ENCODE data around the gene NAV1. TPM values are rescaled to one million over a fixed set of nuclear protein-coding genes. Genes with fewer than 3 reads are reported as not detected.
A peak's percentile ranks its signal among the peaks of the same experiment; 100 is the strongest.

The NAV1 gene
- total RNA-seq, 4 donors from 2014 or later = 22.9 to 49.2 (median 34.2) TPM

DNA sequence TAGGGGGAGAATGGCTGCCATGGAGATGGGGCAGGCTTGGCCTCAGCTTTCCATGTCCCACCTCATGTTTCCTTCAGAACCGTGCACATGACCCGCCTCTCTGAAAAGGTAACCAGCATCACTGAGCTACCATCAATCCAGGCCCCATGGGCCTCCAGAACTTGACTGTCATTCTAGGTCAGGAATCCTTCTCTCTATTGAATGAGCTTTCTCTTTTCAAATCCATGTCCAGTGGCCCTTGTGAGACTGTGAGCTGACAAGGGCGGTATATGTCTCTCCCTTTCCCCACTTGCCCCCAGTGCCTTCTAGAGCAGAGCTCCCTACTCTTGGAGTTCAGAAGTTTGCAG lies 36.4 kb upstream of the NAV1 start:
- DNase-seq (ENCODE audit: low spot score in 2 of 2) = no peak

GRCh38 chr1:201503397-201504176 lies 35.3 kb upstream of the NAV1 start:
- Histone ChIP-seq H3K4me1 (peaks cover 3 to 90% (median 60%) of the 10 kb centered on the region in 4 donors), H3K4me3 (peak overlapping the region; percentile 4 to 87 (median 64)), H3K9me3 (no peaks in the 10 kb centered on the region), H3K36me3 (no peaks in the 10 kb centered on the region), H3K27ac (peak overlapping the region; percentile 88 to 98 (median 92)), H3K27me3 (no peaks in the 10 kb centered on the region)
- no peak for DNase-seq (ENCODE audit: low spot score in 2 of 2)
- TF ChIP-seq EP300 (IDR thresholded peaks at IDR 0.05) (peak; percentile 95 to 97), POLR2A (IDR thresholded peaks at IDR 0.05) (peak; percentile 23 to 69)
- TF ChIP-seq, protein P1, sequence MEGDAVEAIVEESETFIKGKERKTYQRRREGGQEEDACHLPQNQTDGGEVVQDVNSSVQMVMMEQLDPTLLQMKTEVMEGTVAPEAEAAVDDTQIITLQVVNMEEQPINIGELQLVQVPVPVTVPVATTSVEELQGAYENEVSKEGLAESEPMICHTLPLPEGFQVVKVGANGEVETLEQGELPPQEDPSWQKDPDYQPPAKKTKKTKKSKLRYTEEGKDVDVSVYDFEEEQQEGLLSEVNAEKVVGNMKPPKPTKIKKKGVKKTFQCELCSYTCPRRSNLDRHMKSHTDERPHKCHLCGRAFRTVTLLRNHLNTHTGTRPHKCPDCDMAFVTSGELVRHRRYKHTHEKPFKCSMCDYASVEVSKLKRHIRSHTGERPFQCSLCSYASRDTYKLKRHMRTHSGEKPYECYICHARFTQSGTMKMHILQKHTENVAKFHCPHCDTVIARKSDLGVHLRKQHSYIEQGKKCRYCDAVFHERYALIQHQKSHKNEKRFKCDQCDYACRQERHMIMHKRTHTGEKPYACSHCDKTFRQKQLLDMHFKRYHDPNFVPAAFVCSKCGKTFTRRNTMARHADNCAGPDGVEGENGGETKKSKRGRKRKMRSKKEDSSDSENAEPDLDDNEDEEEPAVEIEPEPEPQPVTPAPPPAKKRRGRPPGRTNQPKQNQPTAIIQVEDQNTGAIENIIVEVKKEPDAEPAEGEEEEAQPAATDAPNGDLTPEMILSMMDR (IDR thresholded peaks at IDR 0.05) = no peak
- 17 to 20% methylated on average over 13 of the region's 13 CpGs for WGBS, 2 donors

More for the DNA sequence above, 36.4 kb upstream of the NAV1 start:
- Histone ChIP-seq H3K4me3 (peak overlapping the region in 2 of 4 donors; percentile 2 to 87), H3K27ac (peak overlapping the region; percentile 88 to 98 (median 92)), H3K4me1 (peaks cover 3 to 93% (median 61%) of the 10 kb centered on the region in 4 donors), H3K36me3 (no peaks in the 10 kb centered on the region), H3K27me3 (no peaks in the 10 kb centered on the region), H3K9me3 (no peaks in the 10 kb centered on the region)
- 61 to 65% methylated on average over 3 of the region's 3 CpGs for WGBS, 2 donors
- TF ChIP-seq EP300 (IDR thresholded peaks at IDR 0.05) (no peak), POLR2A (IDR thresholded peaks at IDR 0.05) (no peak)
- TF ChIP-seq, protein P1 (IDR thresholded peaks at IDR 0.05) = no peak

- Histone ChIP-seq H3K36me3 (no peaks in the 10 kb centered on the region), H3K27me3 (no peaks in the 10 kb centered on the region), H3K27ac (peak overlapping the region; percentile 88 to 98 (median 92)), H3K9me3 (no peaks in the 10 kb centered on the region), H3K4me3 (peak overlapping the region; percentile 4 to 87 (median 64)), H3K4me1 (peaks cover 3 to 83% (median 57%) of the 10 kb centered on the region in 4 donors)
- no peak for DNase-seq (ENCODE audit: low spot score in 2 of 2)
- no peak for TF ChIP-seq POLR2A (IDR thresholded peaks at IDR 0.05)
- TF ChIP-seq EP300 (IDR thresholded peaks at IDR 0.05) = no peak
- TF ChIP-seq, protein P1 (IDR thresholded peaks at IDR 0.05) = no peak
- WGBS, 2 donors = 25 to 40% methylated on average over 3 of the region's 3 CpGs
These were observed 34.7 kb upstream of the NAV1 start for GRCh38 chr1:201504179-201504631.

DNA sequence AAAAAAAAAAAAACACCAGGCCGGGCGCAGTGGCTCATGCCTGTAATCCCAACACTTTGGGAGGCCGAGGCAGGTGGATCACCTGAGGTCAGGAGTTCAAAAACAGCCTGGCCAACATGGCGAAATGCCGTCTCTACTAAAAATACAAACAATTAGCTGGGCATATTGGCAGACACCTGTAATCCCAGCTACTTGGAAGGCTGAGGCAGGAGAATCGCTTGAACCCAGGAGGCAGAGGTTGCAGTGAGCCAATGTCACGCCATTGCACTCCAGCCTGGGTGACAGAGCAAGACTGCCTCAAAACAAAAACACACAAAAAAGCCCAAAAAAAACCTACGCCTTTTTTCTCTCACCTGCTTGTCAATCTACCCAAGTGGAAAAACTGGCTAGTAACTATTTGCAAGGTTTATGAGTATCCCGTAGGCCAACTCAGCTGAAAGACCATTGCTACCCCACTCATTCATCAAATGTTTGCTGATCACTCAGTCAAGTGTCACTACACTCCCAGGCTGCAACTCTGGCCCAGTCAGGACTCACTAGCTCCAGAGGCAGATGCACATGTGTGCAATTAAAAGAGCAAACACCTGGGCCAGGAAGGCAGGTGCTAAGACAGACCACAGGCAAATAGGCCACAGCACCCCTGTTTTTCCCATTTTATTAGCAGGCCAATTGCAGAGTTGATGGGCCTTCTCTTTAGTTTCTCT lies 34.0 kb upstream of the NAV1 start:
- Histone ChIP-seq H3K27me3 (no peaks in the 10 kb centered on the region), H3K9me3 (no peaks in the 10 kb centered on the region), H3K36me3 (no peaks in the 10 kb centered on the region), H3K4me1 (peaks cover 3 to 76% (median 49%) of the 10 kb centered on the region in 4 donors), H3K4me3 (peak overlapping the region; percentile 58 to 87 (median 64)), H3K27ac (peak overlapping the region; percentile 88 to 98 (median 92))
- TF ChIP-seq POLR2A (IDR thresholded peaks at IDR 0.05) (no peak), EP300 (IDR thresholded peaks at IDR 0.05) (no peak)
- TF ChIP-seq, protein P1 (IDR thresholded peaks at IDR 0.05) = no peak
- no peak for DNase-seq (ENCODE audit: low spot score in 2 of 2)
- 51 to 73% methylated on average over 9 of the region's 9 CpGs for WGBS, 2 donors

DNA sequence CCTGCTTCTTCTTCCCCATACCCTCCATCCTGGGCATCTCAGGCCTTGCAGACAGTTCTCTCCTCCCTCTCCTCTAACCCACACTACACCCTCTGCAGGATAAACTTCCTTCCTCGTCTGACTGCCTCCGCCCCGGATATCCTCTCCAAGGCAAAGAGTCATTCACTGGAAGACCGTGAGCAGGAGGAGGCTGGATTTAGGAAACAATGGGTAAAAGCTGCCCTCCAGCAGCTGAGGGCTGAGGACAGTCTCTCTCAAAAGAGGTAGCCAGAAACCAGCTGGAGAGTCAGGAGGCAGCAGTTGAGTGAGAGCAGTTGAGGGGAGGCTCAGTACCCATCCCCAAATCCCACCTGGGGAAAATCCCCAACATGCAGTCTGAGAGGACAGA lies 33.4 kb upstream of the NAV1 start:
- 0 to 2% methylated on average over 4 of the region's 4 CpGs for WGBS, 2 donors
- Histone ChIP-seq H3K9me3 (no peaks in the 10 kb centered on the region), H3K27ac (peak overlapping the region; percentile 88 to 98 (median 92)), H3K4me1 (peaks cover 3 to 70% (median 44%) of the 10 kb centered on the region in 4 donors), H3K4me3 (peak overlapping the region; percentile 58 to 87 (median 64)), H3K36me3 (no peaks in the 10 kb centered on the region), H3K27me3 (no peaks in the 10 kb centered on the region)
- DNase-seq (ENCODE audit: low spot score in 2 of 2) = no peak
- no peak for TF ChIP-seq POLR2A (IDR thresholded peaks at IDR 0.05)
- peak in 1 of 2 donors; percentile 54 for TF ChIP-seq EP300 (IDR thresholded peaks at IDR 0.05)
